Spleen (tissue), 7 donors: Measurements from ENCODE around the gene ICAM2.
"Not testable (repeated sequence)": the region's sequence is repeated elsewhere in the genome, so short reads cannot be mapped to it uniquely, and the experiment has no call there.

ENCODE experiments used
- CTCF ChIP-seq, 11 experiments: fragments of 200-600 bp in 7 of 11; fragments of 450-650 bp in 4 of 11; sonication (generic) in 4 of 11; IDR thresholded peaks in 8 of 11; conservative IDR thresholded peaks in 3 of 11; 1 replicate in 7 of 11; 2 replicates in 4 of 11; pipeline versions ENCODE4 v1.4.0 to v1.8.0; 2016 to 2021; ENCODE audit warnings: antibody characterized with exemption in 11 of 11, inconsistent platforms in 4 of 11, mild to moderate bottlenecking in 1 of 11
- POLR2A ChIP-seq, 3 donors: fragments of 450-650 bp; IDR thresholded peaks; one replicate each; pipeline ENCODE4 v1.5.1; 2017; ENCODE audit warnings: antibody characterized with exemption in 3 of 3, mild to moderate bottlenecking in 1 of 3
- POLR2AphosphoS5 ChIP-seq, 3 donors: sonication (generic); formaldehyde crosslinking; IDR thresholded peaks; one replicate each; pipeline ENCODE4 v1.5.1; 2017; ENCODE audit warnings: antibody characterized with exemption in 3 of 3
- donor health status: DM: no; HTN: no; CAD: no; lungs with moderate emphysema.
- donor health status: DM: no; HTN: no; CAD: no.
- donor health status: DM: no; HTN: no; CAD: no.

- not testable (repeated sequence) for TF ChIP-seq CTCF (IDR thresholded peaks at IDR 0.05 in 8 of 11, conservative IDR thresholded peaks at IDR 0.05 in 3 of 11); POLR2AphosphoS5 (IDR thresholded peaks at IDR 0.05); POLR2A (IDR thresholded peaks at IDR 0.05)
Observed at GRCh38 chr17:63982641-63983040, 37.8 kb downstream of the ICAM2 start.
